IMR-90 (cell line): Measurements from ENCODE around the gene ADGRF3.

ENCODE experiments used
- CEBPB ChIP-seq: IDR thresholded peaks from 2 replicates; pipeline ENCODE4 v1.6.1; 2012; ENCODE audit warnings: low read depth, low read length, improper control_type of control experiment
- CHD1 ChIP-seq: IDR thresholded peaks from 2 replicates; pipeline ENCODE4 v1.6.1; 2012; ENCODE audit warnings: low read depth, low read length, improper control_type of control experiment
- CTCF ChIP-seq: conservative IDR thresholded peaks from 2 replicates; pipeline ENCODE4 v1.5.1; 2012; ENCODE audit warnings: mild to moderate bottlenecking, low read depth, low read length, improper control_type of control experiment
- MAFK ChIP-seq: IDR thresholded peaks from 2 replicates; pipeline ENCODE4 v1.6.1; 2012; ENCODE audit warnings: low read depth, low read length, improper control_type of control experiment
- MAZ ChIP-seq: IDR thresholded peaks from 2 replicates; pipeline ENCODE4 v1.6.1; 2012; ENCODE audit warnings: low read depth, mild to moderate bottlenecking, low read length, improper control_type of control experiment, moderate library complexity, borderline replicate concordance
- MXI1 ChIP-seq: IDR thresholded peaks from 2 replicates; pipeline ENCODE4 v1.6.1; 2012; ENCODE audit warnings: low read depth, mild to moderate bottlenecking, low read length, moderate library complexity, borderline replicate concordance
- NFE2L2 ChIP-seq: fragments of 150-350 bp; IDR thresholded peaks from 2 replicates; pipeline ENCODE4 v1.6.1; 2016; ENCODE audit warnings: low read depth, mild to moderate bottlenecking, low read length
- POLR2A ChIP-seq: IDR thresholded peaks from 2 replicates; pipeline ENCODE4 v1.6.1; 2012; ENCODE audit warnings: mild to moderate bottlenecking, low read depth, low read length
- RAD21 ChIP-seq: IDR thresholded peaks from 2 replicates; pipeline ENCODE4 v1.6.1; 2012; ENCODE audit warnings: low read length, improper control_type of control experiment
- RCOR1 ChIP-seq: IDR thresholded peaks from 2 replicates; pipeline ENCODE4 v1.6.1; 2012; ENCODE audit warnings: mild to moderate bottlenecking, low read length, improper control_type of control experiment; ENCODE audit not compliant: insufficient replicate concordance
- RFX5 ChIP-seq: IDR thresholded peaks from 2 replicates; pipeline ENCODE4 v1.8.0; 2012; ENCODE audit warnings: low read depth, mild to moderate bottlenecking, low read length, moderate library complexity
- SMC3 ChIP-seq: fragments of 150-350 bp; IDR thresholded peaks from 2 replicates; pipeline ENCODE4 v1.6.1; 2016; ENCODE audit warnings: low read depth, mild to moderate bottlenecking, antibody characterized with exemption, low read length, moderate library complexity
- TF ChIP-seq, protein P1 (sequence below): fragments of 150-350 bp; IDR thresholded peaks from 2 replicates; pipeline ENCODE4 v1.6.1; 2017; ENCODE audit warnings: mild to moderate bottlenecking, antibody characterized with exemption, low read length, low read depth
- TF ChIP-seq, protein P2 (sequence below): fragments of 150-350 bp; IDR thresholded peaks from 2 replicates; pipeline ENCODE4 v1.6.1; 2016; ENCODE audit warnings: low read depth, mild to moderate bottlenecking, low read length, moderate library complexity, borderline replicate concordance

DNA sequence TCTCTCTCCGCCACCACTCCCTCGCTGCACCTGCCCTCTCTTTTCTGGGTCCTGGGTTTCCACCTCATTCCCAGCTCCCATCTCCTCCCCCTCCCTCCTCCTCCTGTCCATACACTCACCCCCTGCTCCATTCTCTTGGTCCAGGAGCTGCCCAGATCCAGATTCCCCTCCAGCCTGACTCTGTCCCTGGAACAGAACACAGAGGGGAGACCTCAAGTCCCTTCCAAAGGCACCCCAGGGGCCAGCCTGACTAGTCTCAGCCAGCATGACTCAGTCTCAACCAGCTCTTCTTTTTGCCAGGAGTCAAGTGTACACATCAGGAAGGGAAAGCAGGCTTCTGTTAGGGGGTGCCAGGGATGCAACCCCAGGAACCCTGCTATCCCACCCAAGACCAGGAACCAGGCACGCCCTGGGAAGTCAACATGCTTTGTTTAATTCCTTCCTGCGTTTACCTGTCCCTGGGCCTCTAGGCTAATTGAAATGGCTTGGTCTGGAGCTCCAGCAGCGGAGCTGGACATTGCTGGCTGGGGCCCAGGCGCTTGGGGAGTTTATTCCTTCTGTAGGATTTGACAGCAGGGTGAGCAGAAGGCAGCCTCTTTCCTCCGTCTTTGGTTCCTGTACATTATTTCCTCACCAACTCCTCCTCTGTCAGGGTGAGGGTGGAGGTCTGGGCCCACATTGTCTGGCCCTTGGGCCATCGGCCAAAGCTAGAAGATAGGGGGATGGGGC is 29.0 kb downstream of the ADGRF3 start:
- TF ChIP-seq CTCF (no peak), MXI1 (no peak), POLR2A (no peak), RFX5 (no peak), RAD21 (no peak), RCOR1 (no peak), CEBPB (no peak), NFE2L2 (no peak), MAZ (no peak), CHD1 (no peak), SMC3 (no peak), MAFK (no peak)
- TF ChIP-seq, protein P1, sequence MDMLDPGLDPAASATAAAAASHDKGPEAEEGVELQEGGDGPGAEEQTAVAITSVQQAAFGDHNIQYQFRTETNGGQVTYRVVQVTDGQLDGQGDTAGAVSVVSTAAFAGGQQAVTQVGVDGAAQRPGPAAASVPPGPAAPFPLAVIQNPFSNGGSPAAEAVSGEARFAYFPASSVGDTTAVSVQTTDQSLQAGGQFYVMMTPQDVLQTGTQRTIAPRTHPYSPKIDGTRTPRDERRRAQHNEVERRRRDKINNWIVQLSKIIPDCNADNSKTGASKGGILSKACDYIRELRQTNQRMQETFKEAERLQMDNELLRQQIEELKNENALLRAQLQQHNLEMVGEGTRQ, result no peak
- TF ChIP-seq, protein P2, sequence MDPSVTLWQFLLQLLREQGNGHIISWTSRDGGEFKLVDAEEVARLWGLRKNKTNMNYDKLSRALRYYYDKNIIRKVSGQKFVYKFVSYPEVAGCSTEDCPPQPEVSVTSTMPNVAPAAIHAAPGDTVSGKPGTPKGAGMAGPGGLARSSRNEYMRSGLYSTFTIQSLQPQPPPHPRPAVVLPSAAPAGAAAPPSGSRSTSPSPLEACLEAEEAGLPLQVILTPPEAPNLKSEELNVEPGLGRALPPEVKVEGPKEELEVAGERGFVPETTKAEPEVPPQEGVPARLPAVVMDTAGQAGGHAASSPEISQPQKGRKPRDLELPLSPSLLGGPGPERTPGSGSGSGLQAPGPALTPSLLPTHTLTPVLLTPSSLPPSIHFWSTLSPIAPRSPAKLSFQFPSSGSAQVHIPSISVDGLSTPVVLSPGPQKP, result no peak
